Liver (tissue), 3 donors: ENCODE results near the gene DZANK1.

Experiments
- EGR1 ChIP-seq, 2 donors: IDR thresholded peaks; 2 replicates each; pipeline ENCODE4 v1.6.1; 2016 to 2018; ENCODE audit warnings: antibody characterized with exemption in 2 of 2, low read depth in 2 of 2
- FOXA1 ChIP-seq: IDR thresholded peaks from 2 replicates; pipeline ENCODE4 v1.6.1; 2016; ENCODE audit warnings: antibody characterized with exemption
- GABPA ChIP-seq, 2 donors: IDR thresholded peaks in 1 of 2; conservative IDR thresholded peaks in 1 of 2; 2 replicates each; pipeline ENCODE4 v1.6.1; 2016; ENCODE audit warnings: antibody characterized with exemption in 2 of 2, mild to moderate bottlenecking in 1 of 2, moderate library complexity in 1 of 2
- JUND ChIP-seq, 2 donors: IDR thresholded peaks; 2 replicates each; pipeline ENCODE4 v1.6.1; 2016; ENCODE audit warnings: antibody characterized with exemption in 2 of 2
- RAD21 ChIP-seq, 2 donors: IDR thresholded peaks; 2 replicates each; pipeline ENCODE4 v1.6.1; 2016; ENCODE audit warnings: antibody characterized with exemption in 2 of 2, mild to moderate bottlenecking in 2 of 2
- RXRA ChIP-seq, 2 donors: IDR thresholded peaks; 2 replicates each; pipeline ENCODE4 v1.6.1; 2017 to 2018; ENCODE audit warnings: antibody characterized with exemption in 2 of 2, mild to moderate bottlenecking in 1 of 2
- SP1 ChIP-seq: IDR thresholded peaks from 2 replicates; pipeline ENCODE4 v1.6.1; 2018; ENCODE audit warnings: antibody characterized with exemption, mild to moderate bottlenecking
- TAF1 ChIP-seq: conservative IDR thresholded peaks from 2 replicates; pipeline ENCODE4 v1.6.1; 2016; ENCODE audit warnings: antibody characterized with exemption, mild to moderate bottlenecking
- TF ChIP-seq, protein P1 (sequence below): fragments of 150-350 bp; IDR thresholded peaks from 2 replicates; pipeline ENCODE4 v1.5.1; 2017; ENCODE audit warnings: improper control_type of control experiment, low read depth, low read length; ENCODE audit not compliant: missing input control
- TF ChIP-seq, protein P2 (sequence below): IDR thresholded peaks from 2 replicates; pipeline ENCODE4 v1.6.1; 2016; ENCODE audit warnings: antibody characterized with exemption
- donor health status: healthy.
- donor health status: healthy.

DNA sequence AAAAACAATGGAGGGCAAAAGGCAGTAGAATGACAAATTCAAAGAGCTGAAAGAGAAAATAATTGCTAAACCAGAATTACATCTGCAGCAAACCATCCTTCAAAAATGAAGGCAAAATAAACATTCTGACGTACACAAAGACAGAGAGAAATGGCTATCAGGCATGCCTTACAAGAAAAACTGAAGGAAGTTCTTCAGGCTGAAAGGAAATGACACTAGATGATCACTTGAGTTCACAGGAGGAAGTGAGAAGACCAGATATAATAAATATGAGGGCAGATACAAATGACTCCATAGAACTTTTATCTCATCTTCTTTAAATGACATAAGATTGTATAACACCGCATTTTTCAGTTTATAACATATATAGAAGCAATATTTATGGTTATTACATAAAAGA, 30.0 kb downstream of the DZANK1 start:
- TF ChIP-seq, protein P1, sequence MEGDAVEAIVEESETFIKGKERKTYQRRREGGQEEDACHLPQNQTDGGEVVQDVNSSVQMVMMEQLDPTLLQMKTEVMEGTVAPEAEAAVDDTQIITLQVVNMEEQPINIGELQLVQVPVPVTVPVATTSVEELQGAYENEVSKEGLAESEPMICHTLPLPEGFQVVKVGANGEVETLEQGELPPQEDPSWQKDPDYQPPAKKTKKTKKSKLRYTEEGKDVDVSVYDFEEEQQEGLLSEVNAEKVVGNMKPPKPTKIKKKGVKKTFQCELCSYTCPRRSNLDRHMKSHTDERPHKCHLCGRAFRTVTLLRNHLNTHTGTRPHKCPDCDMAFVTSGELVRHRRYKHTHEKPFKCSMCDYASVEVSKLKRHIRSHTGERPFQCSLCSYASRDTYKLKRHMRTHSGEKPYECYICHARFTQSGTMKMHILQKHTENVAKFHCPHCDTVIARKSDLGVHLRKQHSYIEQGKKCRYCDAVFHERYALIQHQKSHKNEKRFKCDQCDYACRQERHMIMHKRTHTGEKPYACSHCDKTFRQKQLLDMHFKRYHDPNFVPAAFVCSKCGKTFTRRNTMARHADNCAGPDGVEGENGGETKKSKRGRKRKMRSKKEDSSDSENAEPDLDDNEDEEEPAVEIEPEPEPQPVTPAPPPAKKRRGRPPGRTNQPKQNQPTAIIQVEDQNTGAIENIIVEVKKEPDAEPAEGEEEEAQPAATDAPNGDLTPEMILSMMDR, result no peak
- no peak for TF ChIP-seq FOXA1
- no peak for TF ChIP-seq RAD21 (IDR thresholded peaks at IDR 0.05)
- no peak for TF ChIP-seq TAF1
- no peak for TF ChIP-seq EGR1 (IDR thresholded peaks at IDR 0.05; ENCODE audit: low read depth in 2 of 2)
- no peak for TF ChIP-seq JUND (IDR thresholded peaks at IDR 0.05)
- TF ChIP-seq, protein P2, sequence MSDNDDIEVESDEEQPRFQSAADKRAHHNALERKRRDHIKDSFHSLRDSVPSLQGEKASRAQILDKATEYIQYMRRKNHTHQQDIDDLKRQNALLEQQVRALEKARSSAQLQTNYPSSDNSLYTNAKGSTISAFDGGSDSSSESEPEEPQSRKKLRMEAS, result no peak
- TF ChIP-seq GABPA (IDR thresholded peaks at IDR 0.05 in 1 of 2, conservative IDR thresholded peaks at IDR 0.05 in 1 of 2), result no peak
- no peak for TF ChIP-seq RXRA (IDR thresholded peaks at IDR 0.05)
- TF ChIP-seq SP1, result no peak
